Skeletal muscle tissue (tissue), 4 donors: ENCODE results near the gene ZBTB9. TPM values are rescaled to one million over a fixed set of nuclear protein-coding genes. Genes with fewer than 3 reads are reported as not detected.
"Not testable (repeated sequence)": the region's sequence is repeated elsewhere in the genome, so short reads cannot be mapped to it uniquely, and the experiment has no call there.

Experiments used
- H3K27ac ChIP-seq: one replicate; pipeline ENCODE4 v1.7.0; 2013; ENCODE audit warnings: mild to moderate bottlenecking, low read depth, low read length, inconsistent platforms
- H3K27me3 ChIP-seq, 3 donors: one replicate each; pipeline ENCODE4 v1.7.0; 2013; ENCODE audit warnings: low read length in 3 of 3; ENCODE audit not compliant: control insufficient read depth in 3 of 3, insufficient read depth in 3 of 3
- H3K36me3 ChIP-seq, 3 donors: one replicate each; pipeline ENCODE4 v1.7.0; 2013; ENCODE audit warnings: low read length in 3 of 3; ENCODE audit not compliant: control insufficient read depth in 3 of 3, insufficient read depth in 3 of 3
- H3K4me1 ChIP-seq, 3 donors: one replicate each; pipeline ENCODE4 v1.7.0; 2013; ENCODE audit warnings: low read length in 3 of 3, mild to moderate bottlenecking in 3 of 3; ENCODE audit not compliant: control insufficient read depth in 3 of 3, insufficient read depth in 3 of 3
- H3K4me3 ChIP-seq, 3 donors: one replicate each; pipeline ENCODE4 v1.7.0; 2013; ENCODE audit warnings: low read length in 3 of 3
- H3K9ac ChIP-seq, 3 donors: one replicate each; pipeline ENCODE4 v1.7.0; 2013; ENCODE audit warnings: low read length in 3 of 3, mild to moderate bottlenecking in 3 of 3, moderate library complexity in 2 of 3, low read depth in 1 of 3
- H3K9me3 ChIP-seq, 3 donors: one replicate each; pipeline ENCODE4 v1.7.0; 2013; ENCODE audit warnings: low read length in 3 of 3; ENCODE audit not compliant: control insufficient read depth in 3 of 3
- total RNA-seq: library from RNA; depleted of rRNA; stranded (reverse); fragments of >200 nt; gene quantifications from one replicate; pipeline ENCODE4 v1.2.3, GENCODE V29; 2014
- donor health status: Osteomylitis.

ZBTB9 gene
- total RNA-seq, 1 donor from 2014 or later = 11.0 TPM

DNA sequence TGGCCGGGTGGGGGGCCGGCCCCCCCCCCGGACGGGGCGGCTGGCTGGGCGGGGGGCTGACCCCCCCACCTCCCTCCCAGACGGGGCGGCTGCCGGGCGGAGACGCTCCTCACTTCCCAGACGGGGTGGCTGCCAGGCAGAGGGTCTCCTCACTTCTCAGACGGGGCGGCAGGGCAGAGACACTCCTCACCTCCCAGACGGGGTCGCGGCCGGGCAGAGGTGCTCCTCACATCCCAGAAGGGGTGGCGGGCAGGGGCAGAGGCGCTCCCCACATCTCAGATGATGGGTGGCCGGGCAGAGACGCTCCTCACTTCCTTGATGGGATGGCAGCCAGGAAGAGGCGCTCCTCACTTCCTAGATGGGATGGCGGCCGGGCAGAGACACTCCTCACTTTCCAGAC lies 31.3 kb downstream of the ZBTB9 start:
- not testable (repeated sequence) for H3K4me1 ChIP-seq, H3K9ac ChIP-seq, H3K4me3 ChIP-seq, H3K36me3 ChIP-seq, H3K27ac ChIP-seq, H3K27me3 ChIP-seq, H3K9me3 ChIP-seq

- Histone ChIP-seq H3K9ac (no peak overlapping the region), H3K27me3 (peaks cover 0 to 3% (median 2%) of the 10 kb centered on the region in 3 donors), H3K4me1 (no peaks in the 10 kb centered on the region), H3K36me3 (no peaks in the 10 kb centered on the region), H3K4me3 (no peak overlapping the region), H3K27ac (no peak overlapping the region), H3K9me3 (no peaks in the 10 kb centered on the region)
Observed at GRCh38 chr6:33488339-33488738, 34.0 kb downstream of the ZBTB9 start.

DNA sequence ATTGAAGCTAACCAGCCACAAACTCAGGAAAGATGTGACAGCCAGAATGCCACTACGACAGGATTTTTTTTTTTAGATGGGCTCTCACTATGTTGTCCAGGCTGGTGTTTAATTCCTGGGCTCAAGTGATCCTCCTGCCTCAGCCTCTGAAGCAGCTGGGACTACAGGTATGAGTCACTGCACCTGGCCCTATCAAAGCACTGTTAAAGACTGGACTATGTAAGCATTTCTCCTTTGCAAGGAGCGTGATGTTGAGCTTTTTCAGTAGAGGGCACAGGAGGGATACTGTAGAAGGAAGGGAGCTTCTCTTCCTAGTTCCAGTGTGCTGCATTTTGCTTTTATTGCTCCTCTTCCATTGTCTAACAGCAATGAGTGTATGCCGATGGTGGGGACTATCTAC lies 35.8 kb downstream of the ZBTB9 start:
- Histone ChIP-seq H3K27me3 (peaks cover 0 to 3% (median 2%) of the 10 kb centered on the region in 3 donors), H3K4me1 (no peaks in the 10 kb centered on the region), H3K4me3 (no peak overlapping the region), H3K9ac (no peak overlapping the region), H3K27ac (no peak overlapping the region), H3K36me3 (no peaks in the 10 kb centered on the region), H3K9me3 (no peaks in the 10 kb centered on the region)

- Histone ChIP-seq H3K4me3 (no peak overlapping the region), H3K9ac (peak overlapping the region in 1 of 3 donors; percentile 3), H3K4me1 (no peaks in the 10 kb centered on the region), H3K9me3 (no peaks in the 10 kb centered on the region), H3K27me3 (peaks cover 0 to 3% (median 2%) of the 10 kb centered on the region in 3 donors), H3K36me3 (no peaks in the 10 kb centered on the region), H3K27ac (no peak overlapping the region)
Observed at GRCh38 chr6:33490621-33491020, 36.2 kb downstream of the ZBTB9 start.

DNA sequence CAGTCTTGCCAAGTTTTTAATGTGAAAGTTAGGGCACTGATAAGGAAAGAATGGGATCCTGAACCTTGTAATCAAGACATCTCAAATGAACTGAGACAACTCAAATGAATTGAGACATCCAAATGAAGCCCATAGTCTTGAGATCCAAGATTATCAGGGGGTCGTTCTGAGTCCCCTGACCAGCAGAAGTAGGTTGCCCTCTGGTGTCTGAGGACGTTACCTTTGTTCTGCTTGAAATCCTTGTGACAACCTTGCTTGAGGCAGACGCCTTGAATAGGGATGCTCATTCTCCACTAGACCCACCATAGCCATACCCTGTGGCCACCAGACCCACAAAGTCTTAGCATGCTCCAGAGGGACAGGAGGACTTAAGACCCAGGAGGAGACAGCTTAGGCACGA lies 37.7 kb downstream of the ZBTB9 start:
- H3K4me1 ChIP-seq = no peaks in the 10 kb centered on the region
- peaks cover 0 to 3% (median 2%) of the 10 kb centered on the region in 3 donors for H3K27me3 ChIP-seq
- no peaks in the 10 kb centered on the region for H3K36me3 ChIP-seq
- no peak overlapping the region for H3K9ac ChIP-seq
- H3K9me3 ChIP-seq = no peaks in the 10 kb centered on the region
- H3K27ac ChIP-seq = no peak overlapping the region
- H3K4me3 ChIP-seq = no peak overlapping the region

DNA sequence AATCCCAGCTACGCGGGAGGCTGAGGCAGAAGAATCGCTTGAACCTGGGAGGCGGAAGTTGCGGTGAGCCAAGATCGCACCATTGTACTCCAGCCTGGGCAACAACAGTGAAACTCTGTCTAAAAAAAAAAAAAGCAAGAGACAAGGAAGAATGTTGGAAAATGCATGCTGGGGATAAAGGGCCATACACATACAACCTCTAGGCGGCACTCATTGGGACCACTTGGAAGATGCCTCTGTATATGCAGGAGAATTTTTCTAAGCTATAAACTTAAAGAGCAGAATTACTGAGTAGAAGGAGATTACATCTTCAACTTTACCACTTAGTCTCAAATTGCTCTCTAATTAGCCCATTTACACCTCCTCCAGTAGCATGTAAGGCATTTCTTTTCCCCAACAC lies 42.8 kb downstream of the ZBTB9 start:
- no peak overlapping the region for H3K9ac ChIP-seq
- H3K4me1 ChIP-seq = no peaks in the 10 kb centered on the region
- H3K27ac ChIP-seq = no peak overlapping the region
- no peak overlapping the region for H3K4me3 ChIP-seq
- no peaks in the 10 kb centered on the region for H3K9me3 ChIP-seq
- peaks cover 0 to 3% (median 3%) of the 10 kb centered on the region in 3 donors for H3K27me3 ChIP-seq
- H3K36me3 ChIP-seq = no peaks in the 10 kb centered on the region

DNA sequence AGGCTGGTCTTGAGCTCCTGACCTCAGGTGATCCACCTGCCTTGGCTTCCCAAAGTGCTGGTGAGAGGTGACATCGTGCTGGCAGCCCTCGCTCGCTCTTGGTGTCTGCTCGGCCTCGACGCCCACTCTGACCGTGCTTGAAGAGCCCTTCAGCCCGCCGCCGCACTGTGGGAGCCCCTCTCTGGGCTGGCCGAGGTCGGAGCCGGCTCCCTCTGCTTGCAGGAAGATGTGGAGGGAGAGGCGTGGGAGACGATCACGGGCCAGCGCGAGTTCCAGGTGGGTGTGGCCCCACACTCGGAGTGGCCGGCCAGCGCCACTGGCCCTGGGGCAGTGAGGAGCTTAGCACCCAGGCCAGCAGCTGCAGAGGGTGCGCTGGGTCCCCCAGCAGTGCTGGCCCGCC lies 48.1 kb downstream of the ZBTB9 start:
- peaks cover 0 to 3% (median 3%) of the 10 kb centered on the region in 3 donors for H3K27me3 ChIP-seq
- peaks cover 0 to 3% (median 0%) of the 10 kb centered on the region in 3 donors for H3K4me1 ChIP-seq
- no peaks in the 10 kb centered on the region for H3K36me3 ChIP-seq
- H3K4me3 ChIP-seq = no peak overlapping the region
- H3K27ac ChIP-seq = no peak overlapping the region
- H3K9me3 ChIP-seq = no peaks in the 10 kb centered on the region
- no peak overlapping the region for H3K9ac ChIP-seq

DNA sequence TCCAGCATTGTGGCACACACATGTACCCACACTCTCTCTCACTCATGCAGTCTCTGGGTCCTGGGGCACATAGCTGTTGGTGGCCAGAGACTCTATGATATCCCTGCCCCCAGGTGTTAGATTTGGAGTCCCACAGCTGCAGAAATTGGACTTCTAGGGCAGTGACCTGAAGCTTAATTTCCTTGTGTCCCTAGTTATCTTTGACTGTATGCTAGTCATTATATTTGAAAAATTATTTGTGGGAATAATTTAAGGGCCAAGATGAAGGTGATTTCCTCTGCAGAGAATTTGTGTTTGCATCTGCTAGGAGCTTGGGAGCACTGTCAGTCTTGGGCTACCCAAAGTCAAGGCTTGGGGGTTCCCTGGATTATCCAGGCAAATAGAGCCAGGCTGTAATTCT lies 50.1 kb downstream of the ZBTB9 start:
- Histone ChIP-seq H3K4me3 (no peak overlapping the region), H3K4me1 (peaks cover 0 to 6% (median 4%) of the 10 kb centered on the region in 3 donors), H3K27me3 (peaks cover 0 to 3% (median 2%) of the 10 kb centered on the region in 3 donors), H3K36me3 (no peaks in the 10 kb centered on the region), H3K9ac (no peak overlapping the region), H3K27ac (no peak overlapping the region), H3K9me3 (no peaks in the 10 kb centered on the region)

DNA sequence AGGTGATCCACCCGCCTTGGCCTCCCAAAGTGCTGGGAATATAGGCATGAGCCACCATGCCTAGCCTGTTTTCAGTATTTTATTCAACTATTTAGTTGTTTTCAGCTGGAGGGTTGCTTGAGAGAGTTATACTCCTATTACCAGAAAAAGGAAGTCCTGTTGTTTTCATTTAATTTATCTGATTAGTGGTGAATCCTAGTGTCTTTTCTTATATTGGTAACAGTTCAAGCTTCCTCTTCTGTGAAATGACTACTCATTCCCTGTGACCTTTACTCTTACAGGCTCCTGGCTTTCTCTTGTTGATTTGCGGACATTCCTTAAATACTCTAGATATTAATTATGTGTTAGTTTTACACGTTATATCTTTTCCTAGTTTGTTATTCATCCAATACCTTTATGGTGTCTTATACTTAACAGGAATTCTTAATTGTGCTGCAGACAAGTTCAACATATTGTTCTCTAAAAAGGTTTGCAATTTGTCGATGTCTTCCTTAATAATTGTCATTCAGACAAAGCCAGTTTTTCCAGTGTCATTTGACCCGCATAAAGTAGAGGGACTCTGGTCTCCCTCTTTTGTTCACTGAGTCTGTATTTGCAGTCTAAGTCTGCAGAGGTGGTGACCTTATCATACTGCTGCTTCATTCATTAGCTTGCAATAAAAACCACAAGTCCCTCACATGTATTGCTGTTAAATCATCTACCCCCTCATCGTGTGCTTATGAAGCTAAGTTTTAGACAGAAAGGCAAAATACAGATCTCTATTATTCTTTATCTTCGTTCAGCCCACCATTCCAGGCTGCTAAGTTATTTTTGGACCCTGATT lies 51.4 kb downstream of the ZBTB9 start:
- peaks cover 0 to 4% (median 4%) of the 10 kb centered on the region in 3 donors for H3K27me3 ChIP-seq
- no peaks in the 10 kb centered on the region for H3K9me3 ChIP-seq
- H3K36me3 ChIP-seq = no peaks in the 10 kb centered on the region
- no peak overlapping the region for H3K9ac ChIP-seq
- H3K4me3 ChIP-seq = no peak overlapping the region
- no peak overlapping the region for H3K27ac ChIP-seq
- H3K4me1 ChIP-seq = peaks cover 0 to 7% (median 5%) of the 10 kb centered on the region in 3 donors
